NT2/D1 (cell line): ENCODE results near the gene RASL10A.

ENCODE experiments used
- DNase-seq: peaks from one replicate; pipeline ENCODE4 v3.0.0-alpha.2; 2011; ENCODE audit warnings: low read depth, low spot score
- H3K27me3 ChIP-seq: 2 replicates; pipeline ENCODE4 v1.6.0; 2011; ENCODE audit warnings: mild to moderate bottlenecking; ENCODE audit not compliant: insufficient read length, insufficient read depth
- H3K36me3 ChIP-seq: 2 replicates; pipeline ENCODE4 v1.6.1; 2011; ENCODE audit warnings: mild to moderate bottlenecking, low read length, mixed read lengths; ENCODE audit not compliant: insufficient read depth, insufficient read length
- H3K4me1 ChIP-seq: 2 replicates; pipeline ENCODE4 v1.5.1; 2011; ENCODE audit not compliant: insufficient read depth, insufficient read length
- H3K4me3 ChIP-seq: 2 replicates; pipeline ENCODE4 v1.5.1; 2011; ENCODE audit warnings: low read depth; ENCODE audit not compliant: insufficient read length
- H3K9ac ChIP-seq: 2 replicates; pipeline ENCODE4 v1.6.0; 2011; ENCODE audit warnings: low read depth; ENCODE audit not compliant: insufficient read length
- H3K9me3 ChIP-seq: 2 replicates; pipeline ENCODE4 v1.5.1; 2011; ENCODE audit warnings: mild to moderate bottlenecking, low read length; ENCODE audit not compliant: insufficient read depth
- SUZ12 ChIP-seq: IDR thresholded peaks from 2 replicates; pipeline ENCODE4 v1.6.1; 2011; ENCODE audit not compliant: insufficient read length, insufficient read depth; ENCODE audit errors: extremely low read depth
- YY1 ChIP-seq: IDR thresholded peaks from 2 replicates; pipeline ENCODE4 v1.6.1; 2011; ENCODE audit not compliant: insufficient read length, insufficient read depth
- ZNF274 ChIP-seq: IDR thresholded peaks from 2 replicates; pipeline ENCODE4 v1.6.1; 2011; ENCODE audit warnings: mild to moderate bottlenecking, low read depth, low read length

RASL10A gene

DNA sequence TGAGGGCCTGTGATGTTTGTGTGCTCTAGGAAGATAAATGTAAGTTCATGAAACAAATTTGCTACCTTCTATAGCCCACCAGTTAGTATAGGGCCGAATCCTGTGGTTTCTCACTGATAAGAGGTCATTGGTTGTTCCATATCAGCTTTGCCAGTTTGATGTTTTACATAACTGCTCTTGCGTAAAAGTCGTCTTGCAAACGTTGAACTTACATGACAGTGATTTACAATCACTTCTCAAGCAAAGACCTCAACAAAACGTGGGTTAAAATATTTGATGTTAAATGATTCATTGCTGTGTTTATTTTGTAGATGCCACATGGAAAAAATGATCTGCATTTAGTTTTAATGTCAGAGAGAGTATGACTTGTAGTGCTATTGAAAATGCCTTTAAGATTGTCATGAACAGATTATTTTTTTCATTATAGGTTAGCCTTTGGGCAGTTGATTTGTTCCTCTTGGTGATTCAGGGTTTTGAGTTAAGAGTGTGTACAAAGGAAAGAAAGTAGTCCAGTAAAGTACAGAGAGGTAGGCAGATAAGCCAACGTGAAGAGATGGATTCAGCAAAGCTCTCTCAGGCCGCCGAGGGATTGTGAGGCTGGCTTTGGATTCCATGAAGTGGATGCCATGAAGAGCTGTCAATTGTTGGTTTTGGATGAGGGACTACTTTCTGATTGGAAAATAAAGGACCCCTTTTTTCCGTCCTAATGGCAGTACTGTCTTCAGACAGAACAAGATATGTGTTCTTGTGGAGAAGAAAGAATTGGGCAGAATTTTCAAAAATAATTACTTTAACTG lies 44.8 kb downstream of the RASL10A start:
- Histone ChIP-seq H3K36me3 (peaks cover 83% of the 10 kb centered on the region), H3K9me3 (no peaks in the 10 kb centered on the region), H3K4me3 (peak overlapping the region; percentile 90), H3K9ac (peak overlapping the region; percentile 98), H3K27me3 (no peaks in the 10 kb centered on the region), H3K4me1 (peaks cover 11% of the 10 kb centered on the region)
- no peak for TF ChIP-seq ZNF274
- TF ChIP-seq YY1 = no peak
- TF ChIP-seq SUZ12 = no peak
- no peak for DNase-seq

DNA sequence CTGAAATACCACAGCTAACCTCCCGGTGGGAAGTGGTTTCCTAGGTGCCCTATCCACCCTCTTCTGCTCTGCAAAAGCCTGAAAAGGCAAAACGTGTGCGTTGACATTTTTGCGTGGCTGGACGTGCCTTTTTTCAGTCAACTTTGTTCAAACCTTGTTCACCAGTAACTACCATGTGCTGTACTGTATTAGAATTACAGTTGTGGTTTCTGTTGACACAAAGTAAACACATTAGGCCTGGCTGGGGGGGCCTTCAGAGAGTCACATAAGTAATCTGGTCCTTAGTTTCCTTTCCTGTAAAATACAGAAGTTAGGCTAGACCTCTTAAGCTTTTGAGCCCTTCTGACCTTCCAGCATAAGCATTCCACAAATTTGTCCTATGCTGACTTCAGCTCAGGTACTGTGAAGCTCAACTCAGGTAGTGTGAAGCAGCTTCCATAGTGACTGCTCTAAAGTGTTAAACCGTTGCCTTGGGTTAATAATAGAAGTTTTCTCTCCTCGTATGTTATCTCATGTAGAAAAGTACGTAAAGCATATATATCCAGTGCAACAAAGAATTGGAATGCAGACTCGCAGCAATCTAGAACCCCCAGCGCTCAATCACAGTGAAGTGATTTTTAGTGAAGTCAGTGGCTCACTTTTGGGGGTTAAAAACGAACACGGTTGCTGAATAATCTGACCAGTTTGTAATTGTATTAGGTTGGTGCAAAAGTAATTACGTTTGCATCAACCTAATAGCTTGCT lies 45.6 kb downstream of the RASL10A start:
- H3K9ac ChIP-seq = peak overlapping the region; percentile 98
- no peaks in the 10 kb centered on the region for H3K27me3 ChIP-seq
- TF ChIP-seq ZNF274 = no peak
- no peak for TF ChIP-seq SUZ12
- no peak for TF ChIP-seq YY1
- H3K4me1 ChIP-seq = peaks cover 11% of the 10 kb centered on the region
- no peak for DNase-seq
- H3K4me3 ChIP-seq = peak overlapping the region; percentile 90
- H3K36me3 ChIP-seq = peaks cover 83% of the 10 kb centered on the region
- no peaks in the 10 kb centered on the region for H3K9me3 ChIP-seq

DNA sequence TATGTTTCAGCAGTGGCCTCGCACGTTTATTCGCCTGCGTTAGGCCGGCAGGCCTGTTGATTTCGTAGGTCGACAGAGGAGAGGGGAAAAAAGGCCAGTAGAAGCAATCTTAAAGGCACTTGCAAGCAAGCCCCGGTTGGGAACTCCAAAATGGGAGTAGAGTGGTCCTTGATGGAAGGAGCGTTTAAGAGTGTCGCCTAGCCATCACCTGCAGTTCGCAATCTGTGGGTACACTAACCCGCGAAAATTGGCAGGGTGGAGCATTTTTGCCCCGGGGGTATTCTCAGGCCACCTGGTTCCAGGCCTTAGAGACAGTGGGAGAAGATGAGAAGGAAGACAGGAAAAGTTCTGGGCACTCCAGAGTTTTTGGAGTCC lies 46.3 kb downstream of the RASL10A start:
- Histone ChIP-seq H3K9me3 (no peaks in the 10 kb centered on the region), H3K27me3 (no peaks in the 10 kb centered on the region), H3K36me3 (peaks cover 80% of the 10 kb centered on the region), H3K4me1 (peaks cover 11% of the 10 kb centered on the region), H3K9ac (peak overlapping the region; percentile 98), H3K4me3 (peak overlapping the region; percentile 90)
- TF ChIP-seq SUZ12 (no peak), YY1 (no peak), ZNF274 (no peak)
- DNase-seq = no peak

DNA sequence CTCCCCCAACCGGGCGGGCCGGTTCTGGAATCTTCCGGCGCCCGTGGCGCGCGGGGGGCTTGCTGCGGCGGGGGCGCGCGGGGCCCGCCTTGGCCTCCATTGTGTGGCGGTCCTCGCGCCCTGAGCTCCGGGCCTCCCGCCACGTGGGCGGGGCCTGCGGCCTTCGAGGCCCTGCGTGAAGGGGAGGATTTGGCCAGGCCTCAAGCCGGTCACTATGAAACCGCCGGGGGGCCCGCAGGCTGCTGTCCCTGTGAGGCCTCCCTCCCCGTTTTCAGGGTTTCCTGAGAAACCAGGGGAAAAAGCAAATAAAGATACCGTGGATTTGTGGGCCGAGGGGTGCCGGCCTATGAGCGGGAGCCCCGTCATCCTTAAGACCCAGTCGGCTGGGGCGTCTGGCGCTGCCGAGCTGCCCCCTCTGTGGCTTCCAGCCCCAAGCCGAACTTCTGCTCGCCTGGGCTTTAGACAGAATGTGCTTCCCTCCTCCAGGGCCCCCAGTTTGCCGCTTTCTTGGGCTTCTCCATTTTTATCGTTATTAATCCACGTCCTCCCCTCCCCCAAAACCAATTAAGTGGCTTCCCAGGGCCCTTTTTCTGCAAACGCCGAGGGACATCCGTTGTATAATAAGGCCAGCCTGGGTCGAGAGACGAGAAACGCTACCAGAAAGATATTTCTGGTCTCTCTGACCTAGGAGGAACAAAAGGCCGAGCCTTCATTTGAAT lies 46.8 kb downstream of the RASL10A start:
- no peaks in the 10 kb centered on the region for H3K27me3 ChIP-seq
- H3K4me3 ChIP-seq = peak overlapping the region; percentile 90
- peaks cover 16% of the 10 kb centered on the region for H3K4me1 ChIP-seq
- peaks cover 80% of the 10 kb centered on the region for H3K36me3 ChIP-seq
- TF ChIP-seq YY1 (no peak), SUZ12 (no peak), ZNF274 (no peak)
- H3K9me3 ChIP-seq = no peaks in the 10 kb centered on the region
- no peak for DNase-seq
- H3K9ac ChIP-seq = peak overlapping the region; percentile 98

DNA sequence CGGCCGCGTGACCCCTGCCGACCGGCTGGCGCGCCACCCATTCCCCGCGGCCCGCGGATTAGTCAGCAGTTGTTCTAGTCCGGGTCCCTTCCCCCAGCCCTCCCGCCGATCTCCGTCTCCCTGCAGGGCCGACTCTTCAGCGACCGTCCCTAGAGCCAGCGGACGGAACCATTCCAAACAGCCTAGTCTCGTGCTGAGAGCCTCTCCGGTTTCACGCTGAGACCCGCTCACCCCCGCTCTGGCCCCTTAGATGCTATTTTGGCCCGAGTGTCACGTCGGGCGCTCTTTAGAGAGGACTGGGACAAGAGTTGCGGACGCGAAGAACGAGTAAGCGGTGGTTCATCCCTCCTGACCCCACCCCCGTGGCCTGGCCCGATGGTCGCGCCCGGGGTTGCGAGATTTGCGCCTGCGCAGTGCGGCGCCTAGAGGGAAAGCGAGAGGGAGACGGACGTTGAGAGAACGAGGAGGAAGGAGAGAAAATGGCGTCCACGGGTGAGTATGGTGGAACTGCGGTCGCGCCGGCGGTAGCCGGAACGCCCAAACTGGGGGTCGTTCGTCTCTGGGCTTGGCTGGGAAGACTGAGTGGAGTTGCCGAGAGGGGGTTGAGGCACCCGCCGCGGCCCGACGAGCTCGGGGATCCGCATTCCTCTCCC lies 47.5 kb downstream of the RASL10A start, which contains the start of the genes EWSR1 and RHBDD3:
TSS of gene EWSR1 (plus strand) at position 411 of the 653 bp plus-strand sequence. CDS start at position 480, 69 bp downstream.
TSS of gene RHBDD3 (minus strand) at position 124 of the 653 bp plus-strand sequence. CDS start 2,355 bp downstream, outside the sequence.
- TF ChIP-seq YY1 (peak; percentile 72), SUZ12 (no peak), ZNF274 (no peak)
- DNase-seq = peak; percentile 80
- Histone ChIP-seq H3K9me3 (no peaks in the 10 kb centered on the region), H3K4me3 (peak within 1 kb of the TSS; percentile 90), H3K27me3 (no peaks in the 10 kb centered on the region), H3K9ac (peak within 1 kb of the TSS; percentile 98), H3K36me3 (peaks cover 76% of the 10 kb centered on the region), H3K4me1 (peaks cover 16% of the 10 kb centered on the region)

DNA sequence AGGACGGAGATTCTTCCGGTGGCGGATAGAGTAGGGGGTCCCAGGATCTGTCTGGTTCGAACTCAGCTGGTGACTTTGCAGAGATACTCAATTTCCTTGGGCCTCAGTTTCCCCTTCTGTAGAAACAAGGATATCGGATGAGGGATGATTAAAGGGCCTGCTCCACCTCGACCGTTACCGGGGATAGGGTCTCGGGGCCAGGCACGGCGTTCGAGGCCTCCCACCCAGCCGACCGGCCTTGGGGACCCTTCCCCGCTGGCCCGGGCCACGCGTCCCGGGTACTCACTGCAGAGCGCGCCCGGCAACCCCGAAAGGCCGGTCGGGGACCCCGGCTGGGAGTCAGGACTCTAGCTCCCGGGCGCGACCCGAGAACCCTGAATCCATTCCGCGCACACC lies 48.0 kb downstream of the RASL10A start:
- peaks cover 16% of the 10 kb centered on the region for H3K4me1 ChIP-seq
- no peak for TF ChIP-seq YY1
- no peak for TF ChIP-seq ZNF274
- no peak for TF ChIP-seq SUZ12
- peaks cover 71% of the 10 kb centered on the region for H3K36me3 ChIP-seq
- H3K4me3 ChIP-seq = peak overlapping the region; percentile 90
- DNase-seq = no peak
- H3K9me3 ChIP-seq = no peaks in the 10 kb centered on the region
- peak overlapping the region; percentile 98 for H3K9ac ChIP-seq
- H3K27me3 ChIP-seq = no peaks in the 10 kb centered on the region
